ENCODE data around the gene PRXL2C.
A peak's percentile ranks its signal among the peaks of the same experiment; 100 is the strongest.

The PRXL2C gene

GRCh38 chr9:96651626-96652025 is 3.5 kb downstream of the PRXL2C start:
- DNase-seq (ENCODE audit: low read depth in 1 of 2, low spot score in 1 of 2) = no peak
- H3K27ac ChIP-seq (replicated peaks) = no peak overlapping the region

GRCh38 chr9:96649620-96650324 is 5.3 kb downstream of the PRXL2C start:
- H3K4me3 ChIP-seq (replicated peaks; ENCODE audit: insufficient read depth, low read length) = no peak overlapping the region
- TF ChIP-seq CTCF (IDR thresholded peaks at IDR 0.05; ENCODE audit: insufficient read depth, low read length) = no peak
- TF ChIP-seq POLR2AphosphoS5 (IDR thresholded peaks at IDR 0.05; ENCODE audit: low read depth) = no peak
- TF ChIP-seq GABPA (IDR thresholded peaks at IDR 0.05; ENCODE audit: low read depth) = no peak
- TF ChIP-seq REST (IDR thresholded peaks at IDR 0.05; ENCODE audit: insufficient replicate concordance, low read depth) = no peak
- TF ChIP-seq SPI1 (IDR thresholded peaks at IDR 0.05; ENCODE audit: borderline replicate concordance, low read depth) = no peak
- no peak overlapping the region for H3K27ac ChIP-seq (replicated peaks)
- no peaks in the 10 kb centered on the region for H3K27me3 ChIP-seq (ENCODE audit: insufficient read depth, poor library complexity, severe bottlenecking)
- DNase-seq (ENCODE audit: low read depth in 1 of 2, low spot score in 1 of 2) = no peak

More at GRCh38 chr9:96651626-96652025, 3.5 kb downstream of the PRXL2C start:
- Histone ChIP-seq H3K4me3 (replicated peaks; ENCODE audit: insufficient read depth, low read length) (no peak overlapping the region), H3K27me3 (ENCODE audit: insufficient read depth, poor library complexity, severe bottlenecking) (no peaks in the 10 kb centered on the region)
- TF ChIP-seq GABPA (IDR thresholded peaks at IDR 0.05; ENCODE audit: low read depth) (no peak), CTCF (IDR thresholded peaks at IDR 0.05; ENCODE audit: insufficient read depth, low read length) (peak; percentile 21)

GRCh38 chr9:96646081-96646991 is 8.8 kb downstream of the PRXL2C start:
- DNase-seq (ENCODE audit: low read depth in 1 of 2, low spot score in 1 of 2) = peak; percentile 66 to 84
- Histone ChIP-seq H3K4me3 (replicated peaks; ENCODE audit: insufficient read depth, low read length) (no peak overlapping the region), H3K27ac (replicated peaks) (peak overlapping the region; percentile 66), H3K27me3 (ENCODE audit: insufficient read depth, poor library complexity, severe bottlenecking) (no peaks in the 10 kb centered on the region)
- no peak for TF ChIP-seq CTCF (IDR thresholded peaks at IDR 0.05; ENCODE audit: insufficient read depth, low read length)
- TF ChIP-seq POLR2AphosphoS5 (IDR thresholded peaks at IDR 0.05; ENCODE audit: low read depth) = peak; percentile 62; the same call in 1 of the 2 replicates
- TF ChIP-seq GABPA (IDR thresholded peaks at IDR 0.05; ENCODE audit: low read depth) = peak; percentile 27; the same call in 1 of the 2 replicates
- TF ChIP-seq SPI1 (IDR thresholded peaks at IDR 0.05; ENCODE audit: borderline replicate concordance, low read depth) = peak; percentile 80; the same call in 1 of the 2 replicates
- no peak for TF ChIP-seq REST (IDR thresholded peaks at IDR 0.05; ENCODE audit: insufficient replicate concordance, low read depth)

Measured in HL-60 (cell line).